GM18519 (cell line): Measurements from ENCODE around the gene C2orf42.
"Not testable (repeated sequence)": the region's sequence is repeated elsewhere in the genome, so short reads cannot be mapped to it uniquely, and the experiment has no call there.

Source experiments
- ATAC-seq: cut with Tn5 transposase; IDR thresholded peaks from one replicate; pipeline ENCODE4 v1.9.1; 2021; ENCODE audit warnings: mild to moderate bottlenecking, moderate library complexity; ENCODE audit not compliant: unreplicated experiment, low FRiP score

The C2orf42 gene

DNA sequence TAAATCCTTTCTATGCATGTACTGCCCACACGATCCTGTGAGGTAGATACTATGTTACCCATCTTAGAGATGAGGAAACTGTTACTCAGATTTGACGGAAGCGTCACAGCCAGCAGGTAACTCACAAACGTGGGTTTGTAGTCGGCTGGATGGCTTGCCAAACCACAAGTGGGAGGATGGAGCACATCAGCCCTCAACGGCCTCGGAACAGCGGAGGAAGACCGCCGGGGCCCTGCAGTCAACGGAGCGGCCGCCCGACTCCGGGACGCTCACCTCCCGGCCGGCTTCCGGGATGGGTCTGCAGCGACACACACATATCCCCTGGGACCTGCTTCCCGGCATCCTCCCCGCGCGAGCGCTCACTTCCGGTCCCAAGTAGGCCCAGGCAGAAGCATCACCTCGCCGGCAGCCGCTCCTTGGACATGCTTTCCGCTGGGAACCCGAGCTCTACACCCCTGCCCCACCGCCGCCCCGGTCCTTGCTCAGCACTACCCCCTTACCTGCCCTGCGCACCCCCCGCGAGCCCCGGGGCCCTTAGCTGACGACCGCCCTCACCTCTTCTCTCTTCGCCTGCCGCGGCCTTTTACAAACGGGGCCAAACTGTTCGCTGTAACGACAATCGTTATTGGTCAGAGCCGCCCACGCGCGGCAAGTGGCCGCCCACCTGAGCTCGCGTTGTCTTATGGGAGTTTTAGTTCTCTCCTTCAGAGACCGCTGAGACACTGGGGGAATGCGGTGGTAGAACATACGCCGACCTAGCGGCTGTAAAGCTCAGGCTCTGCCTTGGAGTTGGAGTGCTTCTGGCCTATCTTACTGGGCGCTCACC lies at the start of gene C2orf42:
C2orf42 (minus strand) TSS at position 602 of the 826 bp plus-strand sequence. CDS start 9,034 bp downstream, outside the sequence.
- ATAC-seq: peak; percentile 78

DNA sequence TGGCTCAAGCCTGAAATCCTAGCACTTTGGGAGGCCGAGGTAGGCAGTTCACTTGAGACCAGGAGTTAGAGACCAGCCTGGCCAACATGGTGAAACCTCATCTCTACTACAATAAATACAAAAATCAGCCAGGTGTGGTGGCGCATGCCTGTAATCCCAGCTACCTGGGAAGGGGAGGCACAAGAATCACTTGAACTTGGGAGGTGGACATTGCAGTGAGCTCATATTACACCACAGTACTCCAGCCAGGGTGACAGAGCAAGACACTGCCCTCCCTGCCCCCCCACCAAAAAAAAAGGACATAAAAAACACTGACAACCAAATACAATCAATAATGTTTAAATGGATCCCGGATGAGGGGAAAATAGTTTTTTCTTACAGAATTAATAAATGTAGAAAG lies 49.8 kb upstream of the C2orf42 start:
- ATAC-seq: no peak

DNA sequence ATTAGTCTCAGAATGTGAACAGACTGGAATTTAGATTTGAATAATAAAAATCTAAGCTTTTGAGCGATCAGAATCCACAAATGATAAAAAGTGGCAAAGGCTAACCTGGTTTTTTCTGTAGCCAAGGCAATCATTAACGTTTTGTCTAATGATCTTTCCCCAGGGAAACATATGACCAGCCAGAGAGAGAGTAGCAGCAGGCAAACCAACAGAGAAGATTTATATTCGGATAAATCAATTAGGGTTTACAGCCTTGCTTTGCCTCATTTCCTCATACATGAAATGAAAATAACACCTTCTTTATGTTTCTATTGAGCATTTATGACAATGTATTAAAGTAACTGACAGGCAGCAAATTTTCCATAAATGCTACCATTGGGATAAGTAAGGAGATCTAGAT lies 43.1 kb upstream of the C2orf42 start:
- ATAC-seq: no peak

DNA sequence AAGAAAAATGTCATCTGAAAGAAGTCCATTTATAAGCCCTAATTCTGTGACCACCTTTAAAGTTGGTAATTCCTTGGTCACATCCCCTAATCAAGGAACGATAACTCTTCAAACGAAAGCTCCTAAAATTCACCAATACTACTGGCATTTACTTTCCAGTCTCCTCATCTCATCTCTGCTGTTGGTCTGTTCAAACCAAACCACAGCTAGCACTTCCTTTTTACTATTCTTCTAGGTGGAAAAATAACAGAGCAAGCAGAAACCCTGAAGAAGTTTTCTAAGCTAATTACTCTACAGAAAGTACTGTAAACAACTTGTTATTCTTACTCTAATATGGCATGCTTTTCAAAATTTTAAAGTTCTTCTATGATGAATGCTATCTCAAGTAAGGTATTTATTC lies 36.0 kb upstream of the C2orf42 start:
- no peak for ATAC-seq

DNA sequence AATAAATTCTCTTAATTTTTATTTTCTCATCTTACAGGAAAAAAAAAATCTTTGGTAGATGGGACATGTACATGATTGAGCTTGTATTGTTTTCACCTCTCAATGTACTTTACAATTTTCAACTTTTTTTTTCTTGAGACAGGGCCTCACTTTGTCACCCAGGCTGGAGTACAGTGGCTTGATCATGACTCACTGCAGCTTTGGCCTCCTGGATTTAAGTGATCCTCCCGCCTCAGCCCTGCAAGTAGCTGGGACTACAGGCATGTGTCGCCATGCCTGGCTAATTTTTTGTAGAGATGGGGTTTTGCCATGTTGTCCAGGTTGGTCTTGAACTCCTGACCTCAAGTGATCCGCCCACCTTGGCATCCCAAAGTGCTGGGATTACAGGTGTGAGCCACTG lies 32.5 kb upstream of the C2orf42 start:
- not testable (repeated sequence) for ATAC-seq

DNA sequence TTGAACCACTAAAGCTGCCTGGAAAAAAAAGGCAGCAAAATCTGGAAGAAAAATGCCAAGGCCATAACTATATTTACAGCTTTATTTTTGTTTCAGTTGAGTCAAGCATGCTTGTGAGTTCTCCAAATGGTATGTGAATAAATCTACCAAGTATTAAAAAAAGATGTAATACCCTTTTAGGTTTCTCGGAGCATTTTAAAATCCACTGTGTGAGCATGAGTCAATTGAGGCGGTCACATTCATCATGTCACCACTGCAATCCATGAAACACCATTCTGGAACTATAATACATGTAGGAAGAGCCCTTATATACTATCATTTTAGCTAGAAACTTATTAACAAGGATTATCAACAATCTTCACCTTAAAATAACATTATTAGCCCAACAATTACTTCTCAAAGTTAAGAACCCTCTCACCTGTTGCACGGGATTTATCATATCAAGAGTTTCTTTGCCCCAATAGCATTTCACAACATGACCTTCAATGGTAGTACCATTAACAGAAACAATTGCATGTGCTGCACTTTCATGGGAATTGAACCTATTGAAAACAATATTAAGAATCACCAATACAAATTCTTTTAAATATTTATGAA lies 24.2 kb upstream of the C2orf42 start:
- no peak for ATAC-seq

DNA sequence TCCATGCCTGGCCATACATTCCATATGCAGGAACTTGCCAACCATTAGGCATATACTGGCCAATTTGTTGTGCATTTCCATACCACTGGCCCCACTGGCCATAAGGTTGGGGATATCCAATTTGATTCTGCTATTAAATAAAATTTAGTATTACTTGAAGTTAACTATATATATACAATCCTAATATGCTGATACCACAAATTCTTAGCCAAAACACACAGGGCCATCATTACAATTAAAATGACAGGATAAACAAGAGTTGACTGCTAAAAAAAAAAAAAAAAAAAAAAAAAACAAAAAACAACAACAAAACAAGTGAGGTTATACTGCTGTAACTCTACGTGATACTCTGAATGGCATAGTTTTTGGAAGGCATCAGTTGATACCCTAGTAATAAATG lies 23.5 kb upstream of the C2orf42 start:
- ATAC-seq: no peak

DNA sequence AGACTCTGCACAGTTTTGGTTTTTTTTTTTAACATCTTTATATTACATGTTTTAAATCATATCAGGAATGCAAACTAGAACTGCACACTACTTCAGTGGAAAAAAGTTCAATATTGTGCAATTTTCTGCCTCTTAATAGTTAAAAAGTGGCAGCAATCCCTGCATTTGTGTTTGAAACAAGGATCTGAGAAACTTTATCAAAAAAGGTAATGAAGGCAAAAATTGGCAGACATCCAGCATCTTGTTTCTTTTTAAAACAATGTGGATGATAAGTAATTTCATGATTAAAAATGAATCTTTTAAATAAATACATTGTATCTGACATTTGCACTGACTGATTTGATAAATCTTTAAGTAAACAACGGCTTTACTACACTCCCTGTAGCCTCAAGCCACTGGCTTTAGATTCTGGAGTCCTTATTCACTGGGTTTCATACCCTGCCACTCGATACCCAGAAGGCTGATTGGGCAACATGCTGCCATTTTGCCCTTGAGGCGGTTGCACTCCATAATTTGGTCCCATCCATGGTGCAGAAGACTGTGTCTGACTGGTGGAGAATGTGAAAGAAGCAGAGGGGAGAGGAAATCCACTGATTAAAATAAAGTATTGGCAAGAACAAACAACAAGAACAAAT lies 21.6 kb upstream of the C2orf42 start:
- ATAC-seq: no peak

DNA sequence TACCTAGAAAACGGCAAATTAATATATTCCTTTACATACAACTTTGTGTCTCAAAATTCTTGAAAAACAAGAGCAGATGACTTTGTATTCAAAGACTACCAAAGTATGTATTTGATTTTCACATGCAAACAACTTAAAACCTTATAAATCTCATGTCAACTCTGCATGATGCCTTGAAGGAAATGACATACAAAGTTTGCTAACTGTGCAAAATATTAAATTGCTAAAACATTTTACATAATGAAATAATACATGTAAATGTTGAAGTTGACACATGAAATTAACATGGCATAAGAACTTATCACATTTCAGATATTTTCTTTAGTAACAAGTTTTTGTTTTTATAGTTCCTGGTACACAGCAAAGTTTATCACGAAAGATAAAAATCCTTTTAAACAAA lies 20.8 kb upstream of the C2orf42 start:
- ATAC-seq: no peak

DNA sequence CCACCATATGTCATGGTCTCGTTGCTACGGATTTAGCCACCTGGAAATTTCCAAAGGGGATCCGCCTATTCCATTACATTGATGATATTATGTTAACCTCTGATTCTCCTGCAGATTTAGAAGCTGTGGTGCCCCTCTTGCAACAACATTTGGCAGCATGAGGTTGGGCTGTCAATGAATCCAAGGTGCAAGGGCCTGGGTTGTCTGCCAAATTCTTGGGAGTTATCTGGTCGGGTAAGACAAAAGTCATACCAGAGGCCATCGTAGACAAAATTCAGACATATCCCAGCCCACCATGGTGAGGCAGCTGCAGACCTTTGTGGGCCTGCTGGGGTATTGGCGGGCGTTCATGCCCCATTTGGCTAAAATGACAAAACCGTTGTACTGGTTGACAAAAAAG lies 13.6 kb upstream of the C2orf42 start:
- no peak for ATAC-seq

DNA sequence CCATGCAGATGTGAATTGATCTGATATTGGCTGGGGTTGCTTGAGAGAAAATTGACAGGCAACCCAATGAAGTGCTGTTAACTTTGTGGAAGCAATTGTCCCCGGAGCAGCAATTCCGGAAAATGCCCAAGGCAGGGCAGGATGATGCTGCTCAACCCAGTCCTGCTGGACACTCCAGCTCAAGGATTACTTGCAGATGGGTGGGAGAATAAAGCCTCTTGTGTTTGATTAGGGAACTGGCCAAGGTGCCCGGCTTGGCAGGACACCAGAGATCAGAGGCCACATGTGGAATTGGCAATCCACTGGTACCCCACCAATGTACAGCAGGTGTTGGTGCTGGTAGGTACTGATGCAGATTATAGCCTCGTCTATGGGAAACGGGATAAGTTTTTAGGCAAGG lies 12.3 kb upstream of the C2orf42 start:
- no peak for ATAC-seq

DNA sequence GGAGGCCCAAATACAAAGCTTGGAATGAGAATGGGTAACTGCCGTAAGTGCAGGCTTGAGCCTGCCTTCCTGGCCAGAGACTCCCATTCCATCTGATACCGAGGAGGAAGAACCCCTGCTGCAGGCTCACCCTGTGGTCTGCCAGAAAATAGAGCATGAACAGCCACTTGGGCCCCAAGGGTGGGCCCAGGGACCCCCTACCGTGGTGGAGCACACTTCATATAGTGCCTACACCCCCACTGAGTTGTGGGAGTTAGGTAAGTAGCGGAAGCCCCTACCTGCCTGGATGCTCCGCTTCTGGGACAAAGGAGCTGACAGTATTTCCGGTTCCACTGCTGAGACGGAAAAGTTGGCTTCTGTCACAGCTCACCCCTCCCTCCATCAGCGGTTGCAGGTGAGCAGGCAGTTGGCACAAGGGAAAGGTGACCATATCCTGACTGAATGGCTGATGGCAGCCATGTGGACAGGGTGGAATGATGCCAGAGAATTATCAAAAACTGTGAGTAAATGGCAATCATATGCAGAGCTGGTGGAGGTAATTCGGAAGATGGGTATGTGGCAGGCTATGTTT lies 11.5 kb upstream of the C2orf42 start:
- no peak for ATAC-seq

DNA sequence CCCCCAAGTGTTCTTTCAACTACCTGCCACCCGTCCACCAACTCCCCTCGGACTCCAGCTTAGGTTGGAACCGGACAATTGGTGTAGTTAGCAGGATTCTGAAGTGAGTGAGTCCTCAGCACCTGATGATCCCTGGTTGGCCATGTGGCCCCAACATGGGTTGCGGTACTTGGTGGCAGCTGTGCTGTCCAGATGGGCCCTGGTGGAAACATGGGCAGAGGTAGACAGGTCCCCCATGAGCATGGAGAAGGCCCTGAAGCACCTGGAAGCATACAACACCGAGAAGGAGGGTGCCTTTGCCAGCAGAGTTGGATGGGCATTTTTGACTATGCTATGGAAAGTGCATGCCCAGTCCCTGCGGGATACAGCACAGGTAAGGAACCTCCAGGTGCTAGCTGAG lies 11.0 kb upstream of the C2orf42 start:
- no peak for ATAC-seq

DNA sequence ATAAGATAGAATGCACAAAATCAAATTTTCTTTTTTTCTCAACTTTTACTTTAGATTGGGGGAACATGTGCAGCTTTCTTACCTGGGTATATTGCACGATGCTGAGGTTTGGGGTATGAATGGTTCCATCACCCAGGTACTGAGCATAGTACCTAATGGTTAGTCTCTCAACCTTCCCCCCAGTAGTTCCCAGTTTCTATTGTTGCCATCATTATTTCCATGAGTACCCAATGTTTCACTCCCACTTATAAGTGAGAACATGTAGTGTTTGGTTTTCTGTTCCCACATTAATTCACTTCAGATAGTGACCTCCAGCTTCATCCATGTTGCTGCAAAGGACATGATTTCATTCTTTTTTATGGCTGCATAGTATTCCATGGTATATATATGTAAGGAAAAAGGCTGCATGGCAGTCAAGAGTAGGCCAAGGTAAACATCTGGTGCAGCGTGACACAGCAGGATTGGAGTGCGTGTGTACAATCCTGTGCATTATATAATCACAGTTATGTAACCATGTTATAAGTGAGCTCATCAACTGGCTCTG lies 10.5 kb upstream of the C2orf42 start:
- no peak for ATAC-seq

DNA sequence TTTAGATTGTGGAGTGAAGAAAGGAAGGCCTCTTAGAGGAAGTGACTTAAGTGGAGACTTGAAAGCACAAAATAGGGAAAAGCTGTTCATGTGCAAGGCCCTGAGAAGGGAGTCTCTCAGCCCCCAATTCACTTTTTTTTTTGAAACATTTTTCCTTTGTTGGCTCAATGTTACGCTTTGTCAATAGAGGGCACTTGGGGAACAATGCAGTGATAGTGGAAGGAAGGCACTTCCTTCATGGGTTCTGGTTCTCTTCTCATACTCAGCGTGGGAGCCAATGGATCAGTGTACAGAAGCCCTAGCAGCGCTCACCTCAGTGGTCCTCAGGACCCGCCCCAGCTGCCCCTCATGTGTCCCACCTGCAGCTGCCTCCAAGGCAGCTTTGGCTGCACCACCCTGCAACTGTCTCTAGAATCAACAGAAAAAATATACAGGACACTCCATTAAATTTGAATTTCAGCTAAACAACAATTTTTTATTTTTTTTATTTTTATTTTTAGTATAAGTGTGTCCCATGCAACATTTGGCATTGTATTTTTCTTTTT lies 8.6 kb upstream of the C2orf42 start:
- no peak for ATAC-seq

DNA sequence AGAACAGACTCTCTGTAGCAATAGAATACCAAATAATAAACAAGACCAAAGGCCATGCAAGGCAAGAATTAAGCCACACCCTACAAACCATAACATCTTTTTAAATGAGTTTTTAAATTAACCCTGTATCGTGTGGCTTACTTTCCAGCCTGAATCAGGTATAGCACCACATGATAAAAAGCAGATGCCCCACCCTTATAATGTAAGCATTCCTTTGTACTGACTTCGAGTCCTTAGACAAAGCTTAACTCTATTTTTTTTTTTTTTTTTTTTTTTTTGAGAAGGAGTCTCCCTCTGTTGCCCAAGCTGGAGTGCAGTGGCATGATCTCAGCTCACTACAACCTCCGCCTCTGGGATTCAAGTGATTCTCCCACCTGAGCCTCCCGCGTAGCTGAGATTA lies 1.7 kb upstream of the C2orf42 start:
- no peak for ATAC-seq

DNA sequence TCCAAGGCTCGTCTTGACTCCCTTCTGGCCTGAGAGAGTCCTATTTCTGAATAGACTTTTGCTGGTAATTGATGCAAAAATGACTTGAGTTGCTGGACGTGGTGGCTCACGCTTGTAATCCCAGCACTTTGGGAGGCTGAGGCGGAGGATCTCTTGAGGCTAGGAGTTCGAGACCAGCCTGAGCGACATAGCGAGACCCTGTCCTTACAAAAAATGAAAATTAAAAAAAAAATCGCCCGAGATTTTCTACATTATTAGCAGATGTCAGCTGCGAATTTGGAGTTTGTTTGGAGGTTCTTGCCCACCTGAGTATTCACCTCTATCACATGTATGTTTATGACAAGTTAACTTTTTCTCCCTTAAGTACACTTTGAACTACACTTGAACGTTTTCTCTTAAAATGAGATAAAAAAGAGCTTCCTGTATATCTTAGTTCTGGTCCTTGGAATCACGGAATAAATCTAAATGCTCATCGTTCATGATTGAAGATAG lies 471 bp upstream of the C2orf42 start:
- no peak for ATAC-seq

DNA sequence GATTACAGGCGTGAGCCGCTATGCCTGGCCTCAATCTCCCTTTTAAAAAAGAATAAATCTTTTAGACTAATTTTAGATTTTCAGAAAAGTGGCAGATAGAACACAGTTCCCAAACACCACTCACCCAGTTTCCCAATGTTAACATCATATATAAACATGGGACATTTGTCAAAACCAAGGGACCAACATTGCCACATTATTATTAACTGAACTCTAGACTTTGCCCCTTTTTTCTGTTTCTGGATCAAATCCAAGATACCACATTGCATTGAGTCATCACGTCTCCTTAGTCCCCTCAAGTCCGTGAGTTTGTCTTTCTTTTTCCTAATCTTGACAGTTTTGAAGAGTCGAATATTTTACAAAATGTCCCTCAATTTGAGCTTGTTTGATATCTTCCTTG lies 2.4 kb downstream of the C2orf42 start:
- no peak for ATAC-seq

DNA sequence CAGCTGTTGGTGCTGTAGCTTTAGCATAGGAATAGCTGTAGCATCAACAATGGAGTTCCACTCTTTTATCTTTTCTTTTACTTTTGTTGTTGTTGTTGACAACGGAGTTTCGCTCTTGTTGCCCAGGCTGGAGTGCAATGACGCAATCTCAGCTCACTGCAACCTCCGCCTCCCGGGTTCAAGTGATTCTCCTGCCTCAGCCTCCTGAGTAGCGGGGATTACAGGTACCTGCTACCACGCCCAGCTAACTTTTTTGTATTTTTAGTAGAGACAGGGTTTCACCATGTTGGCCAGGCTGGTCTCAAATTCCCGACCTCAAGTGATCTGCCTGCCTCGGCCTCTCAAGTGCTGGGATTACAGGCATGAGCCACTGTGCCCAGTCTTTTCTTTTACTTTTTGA lies 3.6 kb downstream of the C2orf42 start:
- ATAC-seq: not testable (repeated sequence)

DNA sequence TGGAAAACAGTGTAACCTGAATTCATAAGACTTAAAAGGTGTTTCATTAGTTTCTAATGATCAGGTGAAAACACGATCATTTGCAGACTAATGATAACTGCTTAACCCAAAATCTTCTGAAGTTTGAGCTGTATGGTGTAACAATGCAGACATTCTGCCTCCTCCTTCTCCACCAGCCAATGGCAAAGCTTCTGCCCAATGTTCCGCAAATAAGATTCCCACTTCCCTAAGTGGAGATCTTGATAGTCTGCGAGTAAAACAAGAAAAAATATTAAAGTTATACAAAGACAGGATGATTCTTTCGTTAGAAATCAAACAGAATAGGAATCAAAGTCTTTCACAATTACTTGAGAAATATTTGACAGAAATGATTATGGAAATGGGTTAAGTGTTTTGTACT lies 8.1 kb downstream of the C2orf42 start:
- ATAC-seq: no peak
